Ramos (cell line): ENCODE measurements around the gene RSPRY1.

Experiments
- in situ Hi-C: fragments of 300-500 bp; cut with MboI; formaldehyde crosslinking; loops from one replicate; pipeline ENCODE4 v1.14.3; 2022; ENCODE audit warnings: low sequenced_read_pairs; ENCODE audit not compliant: unreplicated experiment

Gene RSPRY1

GRCh38 chr16:57185945-57186871, at the start of gene RSPRY1, which contains the start of gene PSME3IP1:
RSPRY1 (plus strand) TSS chr16:57186329; CDS start chr16:57204659, 18,330 bp downstream.
PSME3IP1 (minus strand) TSS chr16:57186039; CDS start chr16:57173854, 12,185 bp downstream.
- in situ Hi-C loops: no loop called here

- in situ Hi-C loops: no loop called here
Measured at GRCh38 chr16:57137043-57137442, 49.1 kb upstream of the RSPRY1 start.

- in situ Hi-C loops: no loop called here
Measured at GRCh38 chr16:57137566-57138273, 48.4 kb upstream of the RSPRY1 start.

GRCh38 chr16:57138281-57138935, 47.7 kb upstream of the RSPRY1 start:
- in situ Hi-C loops: no loop called here

GRCh38 chr16:57140931-57141668, 45.0 kb upstream of the RSPRY1 start:
- in situ Hi-C loops: no loop called here

GRCh38 chr16:57141822-57142631, 44.1 kb upstream of the RSPRY1 start:
- in situ Hi-C loops: no loop called here

GRCh38 chr16:57143149-57143921, 42.8 kb upstream of the RSPRY1 start:
- in situ Hi-C loops: no loop called here

- in situ Hi-C loops: no loop called here
Measured at GRCh38 chr16:57144027-57144426, 42.1 kb upstream of the RSPRY1 start.

- in situ Hi-C loops: no loop called here
Measured at GRCh38 chr16:57145046-57146021, 40.8 kb upstream of the RSPRY1 start.

GRCh38 chr16:57146040-57146647, 40.0 kb upstream of the RSPRY1 start:
- in situ Hi-C loops: no loop called here

GRCh38 chr16:57146735-57147134, 39.4 kb upstream of the RSPRY1 start:
- in situ Hi-C loops: no loop called here

GRCh38 chr16:57147381-57148221, 38.5 kb upstream of the RSPRY1 start:
- in situ Hi-C loops: no loop called here

- in situ Hi-C loops: no loop called here
Measured at GRCh38 chr16:57148481-57148880, 37.6 kb upstream of the RSPRY1 start.

GRCh38 chr16:57149391-57149790, 36.7 kb upstream of the RSPRY1 start:
- in situ Hi-C loops: no loop called here

- in situ Hi-C loops: no loop called here
Measured at GRCh38 chr16:57150682-57151330, 35.3 kb upstream of the RSPRY1 start.

- in situ Hi-C loops: no loop called here
Measured at GRCh38 chr16:57151369-57151768, 34.8 kb upstream of the RSPRY1 start.
